Fibroblast of lung (primary cell): ENCODE data around the gene NF1.

ENCODE experiments used
- EZH2 ChIP-seq: IDR thresholded peaks from 2 replicates; pipeline ENCODE4 v1.5.1; 2012; ENCODE audit warnings: low read length, control low read depth, mild to moderate bottlenecking; ENCODE audit errors: missing control alignments
- TF ChIP-seq, protein P1 (sequence below), 2 donors: IDR thresholded peaks in 1 of 2; conservative IDR thresholded peaks in 1 of 2; 1 replicate in 1 of 2; 2 replicates in 1 of 2; pipeline ENCODE4 v1.5.1; 2011 to 2012; ENCODE audit warnings: low read length in 2 of 2, control low read depth in 1 of 2, inconsistent platforms in 1 of 2, low read depth in 1 of 2, mild to moderate bottlenecking in 1 of 2

DNA sequence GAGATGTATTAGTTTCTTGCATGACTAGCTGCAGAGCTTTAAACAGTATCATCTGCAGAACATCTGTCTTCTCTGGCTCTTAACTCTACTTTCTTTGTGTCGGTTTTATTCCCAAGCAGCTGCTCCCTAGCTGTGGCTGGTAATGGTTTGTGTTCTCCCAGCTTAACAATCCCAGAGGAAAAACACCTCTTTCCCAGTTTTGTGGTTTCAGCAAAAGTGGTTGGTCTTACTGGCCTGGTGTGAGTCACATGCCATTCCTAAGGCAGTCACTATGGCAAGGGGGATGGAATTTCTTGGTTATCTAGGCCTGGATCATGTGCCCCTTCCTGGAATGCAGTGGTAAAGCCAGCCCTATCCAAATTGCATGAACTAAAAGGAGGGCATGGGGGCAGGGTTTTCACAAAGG lies 174.8 kb downstream of the NF1 start:
- TF ChIP-seq, protein P1, sequence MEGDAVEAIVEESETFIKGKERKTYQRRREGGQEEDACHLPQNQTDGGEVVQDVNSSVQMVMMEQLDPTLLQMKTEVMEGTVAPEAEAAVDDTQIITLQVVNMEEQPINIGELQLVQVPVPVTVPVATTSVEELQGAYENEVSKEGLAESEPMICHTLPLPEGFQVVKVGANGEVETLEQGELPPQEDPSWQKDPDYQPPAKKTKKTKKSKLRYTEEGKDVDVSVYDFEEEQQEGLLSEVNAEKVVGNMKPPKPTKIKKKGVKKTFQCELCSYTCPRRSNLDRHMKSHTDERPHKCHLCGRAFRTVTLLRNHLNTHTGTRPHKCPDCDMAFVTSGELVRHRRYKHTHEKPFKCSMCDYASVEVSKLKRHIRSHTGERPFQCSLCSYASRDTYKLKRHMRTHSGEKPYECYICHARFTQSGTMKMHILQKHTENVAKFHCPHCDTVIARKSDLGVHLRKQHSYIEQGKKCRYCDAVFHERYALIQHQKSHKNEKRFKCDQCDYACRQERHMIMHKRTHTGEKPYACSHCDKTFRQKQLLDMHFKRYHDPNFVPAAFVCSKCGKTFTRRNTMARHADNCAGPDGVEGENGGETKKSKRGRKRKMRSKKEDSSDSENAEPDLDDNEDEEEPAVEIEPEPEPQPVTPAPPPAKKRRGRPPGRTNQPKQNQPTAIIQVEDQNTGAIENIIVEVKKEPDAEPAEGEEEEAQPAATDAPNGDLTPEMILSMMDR (conservative IDR thresholded peaks at IDR 0.05 in 1 of 2, IDR thresholded peaks at IDR 0.05 in 1 of 2; ENCODE audit: low read depth in 1 of 2, low read length in 2 of 2) = no peak
- no peak for TF ChIP-seq EZH2
